Endothelial cell of umbilical vein (primary cell): ENCODE results near the gene TBC1D10A. TPM values are rescaled to one million over a fixed set of nuclear protein-coding genes. Genes with fewer than 3 reads are reported as not detected.

ENCODE experiments used
- BruUV-seq: library from RNA; stranded (reverse); fragments of 400-500 nt; replicated peaks from 2 replicates; lab custom pipeline; 2021; lab: Mats Ljungman, UMichigan
- CTCF ChIA-PET: fragments of 300-600, 350-600 bp; sonication (Branson Sonifier 250); formaldehyde crosslinking; loops from one replicate; lab custom pipeline; 2021; ENCODE audit warnings: antibody characterized with exemption, inconsistent platforms; lab: Charles Lee
- POLR2A ChIA-PET: fragments of 300-600, 350-600 bp; sonication (Branson Sonifier 250); formaldehyde crosslinking; loops from one replicate; lab custom pipeline; 2021; ENCODE audit warnings: antibody characterized with exemption, inconsistent platforms; lab: Charles Lee
- DNase-seq: peaks from one replicate; pipeline ENCODE4 v3.0.0-alpha.2; 2011; ENCODE audit warnings: low read depth, low spot score
- FAIRE-seq: peaks from 2 replicates; lab custom pipeline; 2011; peaks lifted over from hg19 to GRCh38; lab: Jason Lieb, UNC
- H2AFZ ChIP-seq: 2 replicates; pipeline ENCODE4 v1.6.0; 2012; ENCODE audit warnings: low read depth, low read length, control low read depth, inconsistent platforms
- H3K27ac ChIP-seq: 2 replicates; pipeline ENCODE4 v1.5.1; 2011; ENCODE audit warnings: low read depth, mild to moderate bottlenecking, control low read depth, low read length, moderate library complexity; ENCODE audit not compliant: insufficient read depth
- H3K27me3 ChIP-seq, 2 experiments: 2 replicates each; pipeline versions ENCODE4 v1.6.0 to v1.6.1; 2011; ENCODE audit warnings: low read length in 2 of 2, mixed read lengths in 1 of 2; ENCODE audit not compliant: control insufficient read depth in 2 of 2, insufficient read depth in 2 of 2
- H3K36me3 ChIP-seq, 2 experiments: 2 replicates in 1 of 2; 3 replicates in 1 of 2; pipeline ENCODE4 v1.5.1; 2011; ENCODE audit warnings: low read length in 2 of 2, mild to moderate bottlenecking in 1 of 2, moderate library complexity in 1 of 2; ENCODE audit not compliant: control insufficient read depth in 2 of 2, insufficient read depth in 2 of 2; ENCODE audit errors: extremely low read depth in 1 of 2
- H3K4me1 ChIP-seq: 3 replicates; pipeline ENCODE4 v1.5.1; 2011; ENCODE audit warnings: mild to moderate bottlenecking, low read length; ENCODE audit not compliant: control insufficient read depth, insufficient read depth; ENCODE audit errors: extremely low read depth
- H3K4me2 ChIP-seq: 2 replicates; pipeline ENCODE4 v1.6.1; 2011; ENCODE audit warnings: low read length, control low read depth, mixed read lengths; ENCODE audit not compliant: insufficient read depth
- H3K4me3 ChIP-seq, 3 experiments: fragments of 200-600 bp in 1 of 3; sonication (generic), shearing (Covaris generic) in 1 of 3; replicated peaks in 1 of 3; 2 replicates each; pipeline ENCODE4 v1.5.1; 2011 to 2016; ENCODE audit warnings: control low read depth in 3 of 3, low read length in 3 of 3, mild to moderate bottlenecking in 2 of 3, inconsistent platforms in 1 of 3, low read depth in 1 of 3, moderate library complexity in 1 of 3; ENCODE audit not compliant: insufficient read depth in 1 of 3
- H3K79me2 ChIP-seq: 2 replicates; pipeline ENCODE4 v1.6.0; 2012; ENCODE audit warnings: low read length, inconsistent platforms; ENCODE audit not compliant: control insufficient read depth, insufficient read depth
- H3K9ac ChIP-seq: replicated peaks from 2 replicates; pipeline ENCODE3; 2011; ENCODE audit warnings: low read length, control low read depth; ENCODE audit not compliant: insufficient read depth; ENCODE audit errors: extremely low read depth
- H3K9me1 ChIP-seq: replicated peaks from 3 replicates; pipeline ENCODE4 v1.6.0; 2011; ENCODE audit warnings: mild to moderate bottlenecking, low read length; ENCODE audit not compliant: control insufficient read depth, insufficient read depth; ENCODE audit errors: extremely low read depth
- H3K9me3 ChIP-seq: replicated peaks from 2 replicates; pipeline ENCODE4 v1.5.1; 2012; ENCODE audit warnings: low read length, inconsistent platforms; ENCODE audit not compliant: control insufficient read depth, insufficient read depth
- H4K20me1 ChIP-seq: replicated peaks from 2 replicates; pipeline ENCODE3; 2011; ENCODE audit warnings: mild to moderate bottlenecking, low read length; ENCODE audit not compliant: control insufficient read depth, insufficient read depth; ENCODE audit errors: extremely low read depth
- CTCF ChIP-seq, 2 donors: IDR thresholded peaks; 1 replicate in 1 of 2; 2 replicates in 1 of 2; pipeline ENCODE4 v1.5.1; 2011; ENCODE audit warnings: low read length in 2 of 2, mild to moderate bottlenecking in 2 of 2, moderate library complexity in 2 of 2, control low read depth in 1 of 2, inconsistent platforms in 1 of 2, low read depth in 1 of 2; ENCODE audit not compliant: insufficient read depth in 1 of 2; ENCODE audit errors: extremely low read depth in 1 of 2
- EZH2 ChIP-seq: IDR thresholded peaks from 2 replicates; pipeline ENCODE4 v1.6.1; 2012; ENCODE audit warnings: borderline replicate concordance, low read depth, mild to moderate bottlenecking, moderate library complexity, low read length, inconsistent platforms; ENCODE audit not compliant: severe bottlenecking
- GATA2 ChIP-seq: IDR thresholded peaks from 2 replicates; pipeline ENCODE4 v1.7.0; 2011; ENCODE audit warnings: low read depth, mild to moderate bottlenecking, moderate library complexity, mixed read lengths, low read length; ENCODE audit not compliant: insufficient read length, insufficient read depth
- MYC ChIP-seq: IDR thresholded peaks from one replicate; pipeline ENCODE4 v1.6.1; 2011; ENCODE audit warnings: mild to moderate bottlenecking, low read depth, low read length
- dilution Hi-C: fragments of 300-500 bp; cut with MboI; formaldehyde crosslinking; loops from one replicate; pipeline ENCODE4 v1.15.0; 2019; ENCODE audit warnings: low sequenced_read_pairs; ENCODE audit not compliant: extremely low pct_ligation_motif_present
- intact Hi-C: fragments of 100-400 bp; cut with micrococcal nuclease; formaldehyde crosslinking; loops from one replicate; pipeline ENCODE4 v1.10.0; 2022
- polyA plus RNA-seq, 4 experiments: library from polyadenylated mRNA; depleted of rRNA in 3 of 4; stranded (reverse) in 3 of 4; unstranded in 1 of 4; fragments of >200 nt; gene quantifications; 2 replicates each; pipeline versions ENCODE4 v1.2.1 to v1.2.3, GENCODE V29; 2011 to 2012; ENCODE audit warnings: missing spikeins in 1 of 4
- total RNA-seq: library from RNA; stranded (reverse); gene quantifications from 2 replicates; pipeline ENCODE4 v1.2.3, GENCODE V29; 2021

Gene TBC1D10A
- total and polyA plus RNA-seq, 2 donors (not counting 3 experiments of a cell fraction or from before 2014, with no cell fraction given), result 10.0 to 11.9 TPM

GRCh38 chr22:30321461-30321860 lies 5.3 kb downstream of the TBC1D10A start:
- Histone ChIP-seq H3K9me3 (no peaks in the 10 kb centered on the region), H3K79me2 (no peaks in the 10 kb centered on the region), H3K36me3 (no peaks in the 10 kb centered on the region), H3K9ac (no peak overlapping the region), H3K4me3 (no peak overlapping the region), H3K27me3 (no peaks in the 10 kb centered on the region), H4K20me1 (no peaks in the 10 kb centered on the region), H2AFZ (no peak overlapping the region), H3K27ac (no peak overlapping the region), H3K4me2 (no peak overlapping the region), H3K9me1 (no peaks in the 10 kb centered on the region), H3K4me1 (peaks cover 11% of the 10 kb centered on the region)
- DNase-seq, result no peak
- BruUV-seq, result no TSS peak
- no peak for FAIRE-seq
- CTCF ChIA-PET, result interaction anchor here (1.3 kb wide), 1 partner anchor 34 kb away, joined by 5 read pairs; no protein-coding TSS in a partner anchor
- POLR2A ChIA-PET, result no interaction called here
- intact Hi-C loops (no loop called here), dilution Hi-C loops (no loop called here)
- no peak for TF ChIP-seq MYC
- TF ChIP-seq GATA2, result no peak
- no peak for TF ChIP-seq CTCF (IDR thresholded peaks at IDR 0.05; ENCODE audit: extremely low read depth in 1 of 2, insufficient read depth in 1 of 2, low read depth in 1 of 2, low read length in 2 of 2)
- TF ChIP-seq EZH2, result no peak

GRCh38 chr22:30320021-30320556 lies 6.7 kb downstream of the TBC1D10A start:
- H3K4me3 ChIP-seq, result no peak overlapping the region
- no peaks in the 10 kb centered on the region for H3K9me1 ChIP-seq
- no peaks in the 10 kb centered on the region for H3K36me3 ChIP-seq
- no peak for TF ChIP-seq CTCF (IDR thresholded peaks at IDR 0.05; ENCODE audit: extremely low read depth in 1 of 2, insufficient read depth in 1 of 2, low read depth in 1 of 2, low read length in 2 of 2)
- no peak overlapping the region for H3K27ac ChIP-seq
- no peak for FAIRE-seq
- intact Hi-C loops (no loop called here), dilution Hi-C loops (no loop called here)
- H4K20me1 ChIP-seq, result no peaks in the 10 kb centered on the region
- H3K4me2 ChIP-seq, result no peak overlapping the region
- H3K79me2 ChIP-seq, result no peaks in the 10 kb centered on the region
- H3K9me3 ChIP-seq, result no peaks in the 10 kb centered on the region
- H3K27me3 ChIP-seq, result no peaks in the 10 kb centered on the region
- no peak overlapping the region for H2AFZ ChIP-seq
- ChIA-PET POLR2A (no interaction called here), CTCF (interaction anchor here (0.9 kb wide), 1 partner anchor 32 kb away, joined by 4 read pairs; no protein-coding TSS in a partner anchor)
- peaks cover 2% of the 10 kb centered on the region for H3K4me1 ChIP-seq
- no peak for DNase-seq
- no TSS peak for BruUV-seq
- no peak overlapping the region for H3K9ac ChIP-seq
